G401 (cell line): ENCODE measurements around the gene ENOX2. TPM values are rescaled to one million over a fixed set of nuclear protein-coding genes. Genes with fewer than 3 reads are reported as not detected.

Source experiments
- DNase-seq: peaks from one replicate; pipeline ENCODE4 v3.0.0-alpha.2; 2015; ENCODE audit warnings: low spot score
- in situ Hi-C: cut with HindIII; loops from 2 replicates; pipeline ENCODE4 v1.10.0; 2016; ENCODE audit warnings: low sequenced_read_pairs, mixed read lengths
- total RNA-seq: library from RNA; depleted of rRNA; stranded (reverse); fragments of >200 nt; shearing (Covaris generic); gene quantifications from 2 replicates; pipeline ENCODE4 v1.2.3, GENCODE V29; 2014

The ENOX2 gene
- total RNA-seq, 1 experiment from 2014 or later, result 3.3 TPM

- in situ Hi-C loops, result no loop called here
- DNase-seq, result no peak
Observed at GRCh38 chrX:130672214-130672613, 230.8 kb downstream of the ENOX2 start.

- in situ Hi-C loops, result no loop called here
- DNase-seq, result no peak
Observed at GRCh38 chrX:130669233-130669632, 233.8 kb downstream of the ENOX2 start.

- in situ Hi-C loops, result no loop called here
- DNase-seq, result no peak
Observed at GRCh38 chrX:130665263-130665662, 237.7 kb downstream of the ENOX2 start.

GRCh38 chrX:130658310-130658709 lies 244.7 kb downstream of the ENOX2 start:
- in situ Hi-C loops, result no loop called here
- DNase-seq, result no peak

- in situ Hi-C loops, result no loop called here
Observed at GRCh38 chrX:130654409-130654950, 248.5 kb downstream of the ENOX2 start.

GRCh38 chrX:130652824-130653578 lies 250.0 kb downstream of the ENOX2 start:
- no peak for DNase-seq
- in situ Hi-C loops, result no loop called here

More at GRCh38 chrX:130654409-130654950, 248.5 kb downstream of the ENOX2 start:
- DNase-seq, result no peak

GRCh38 chrX:130649738-130650137 lies 253.3 kb downstream of the ENOX2 start:
- no peak for DNase-seq
- in situ Hi-C loops, result no loop called here

GRCh38 chrX:130647468-130647867 lies 255.5 kb downstream of the ENOX2 start:
- in situ Hi-C loops, result no loop called here

GRCh38 chrX:130645955-130646583 lies 256.9 kb downstream of the ENOX2 start:
- DNase-seq, result no peak
- in situ Hi-C loops, result no loop called here

More at GRCh38 chrX:130647468-130647867, 255.5 kb downstream of the ENOX2 start:
- DNase-seq, result no peak

GRCh38 chrX:130637591-130637990 lies 265.4 kb downstream of the ENOX2 start:
- no peak for DNase-seq
- in situ Hi-C loops, result no loop called here

- DNase-seq, result no peak
- in situ Hi-C loops, result no loop called here
Observed at GRCh38 chrX:130636277-130636676, 266.7 kb downstream of the ENOX2 start.

GRCh38 chrX:130631011-130631410 lies 272.0 kb downstream of the ENOX2 start:
- in situ Hi-C loops, result no loop called here

GRCh38 chrX:130628516-130628915 lies 274.5 kb downstream of the ENOX2 start:
- no peak for DNase-seq
- in situ Hi-C loops, result no loop called here

More at GRCh38 chrX:130631011-130631410, 272.0 kb downstream of the ENOX2 start:
- no peak for DNase-seq

- in situ Hi-C loops, result no loop called here
- DNase-seq, result no peak
Observed at GRCh38 chrX:130626521-130626920, 276.5 kb downstream of the ENOX2 start.

- in situ Hi-C loops, result no loop called here
- no peak for DNase-seq
Observed at GRCh38 chrX:130625386-130625785, 277.6 kb downstream of the ENOX2 start.

GRCh38 chrX:130623518-130623917 lies 279.5 kb downstream of the ENOX2 start:
- DNase-seq, result no peak
- in situ Hi-C loops, result no loop called here

GRCh38 chrX:130615941-130616340 lies 287.1 kb downstream of the ENOX2 start:
- DNase-seq, result no peak
- in situ Hi-C loops, result no loop called here

GRCh38 chrX:130607431-130607830 lies 295.6 kb downstream of the ENOX2 start:
- in situ Hi-C loops, result no loop called here
- DNase-seq, result no peak

- in situ Hi-C loops, result no loop called here
- DNase-seq, result no peak
Observed at GRCh38 chrX:130606425-130606824, 296.6 kb downstream of the ENOX2 start.

- DNase-seq, result no peak
- in situ Hi-C loops, result no loop called here
Observed at GRCh38 chrX:130604882-130605281, 298.1 kb downstream of the ENOX2 start.
